Activated CD4-positive, alpha-beta T cell treated with anti-CD3 and anti-CD28 coated beads, Interleukin-2, amount 50 U/mL, for 24 hours (primary cell): ENCODE data around the gene MCC.

Experiments
- DNase-seq, 2 donors: peaks; one replicate each; pipeline ENCODE4 v3.0.0-alpha.2; 2020; ENCODE audit warnings: low read depth in 1 of 2, low spot score in 1 of 2

The MCC gene

GRCh38 chr5:113181853-113182490 lies 306.3 kb downstream of the MCC start:
- no peak for DNase-seq

GRCh38 chr5:113181409-113181808 lies 306.8 kb downstream of the MCC start:
- no peak for DNase-seq

DNA sequence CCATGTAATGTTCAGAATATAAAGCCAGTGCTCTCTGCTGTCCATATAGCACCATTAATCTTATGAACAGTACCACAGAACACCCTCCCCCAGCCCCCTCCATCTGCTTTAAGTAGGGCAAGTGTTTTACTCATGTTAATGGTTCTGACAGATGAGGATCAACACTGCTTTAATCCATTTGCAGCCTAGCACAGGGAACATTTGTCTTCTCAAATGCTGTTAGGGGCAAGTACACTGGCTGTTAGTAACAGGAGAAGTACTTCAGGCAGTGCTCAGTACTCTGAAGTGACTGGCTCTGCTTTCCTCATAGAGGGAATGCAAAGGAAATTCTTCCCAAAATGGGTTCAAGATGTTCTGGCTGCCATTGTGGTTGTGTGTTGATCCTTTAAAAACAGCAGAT lies 309.1 kb downstream of the MCC start:
- no peak for DNase-seq

DNA sequence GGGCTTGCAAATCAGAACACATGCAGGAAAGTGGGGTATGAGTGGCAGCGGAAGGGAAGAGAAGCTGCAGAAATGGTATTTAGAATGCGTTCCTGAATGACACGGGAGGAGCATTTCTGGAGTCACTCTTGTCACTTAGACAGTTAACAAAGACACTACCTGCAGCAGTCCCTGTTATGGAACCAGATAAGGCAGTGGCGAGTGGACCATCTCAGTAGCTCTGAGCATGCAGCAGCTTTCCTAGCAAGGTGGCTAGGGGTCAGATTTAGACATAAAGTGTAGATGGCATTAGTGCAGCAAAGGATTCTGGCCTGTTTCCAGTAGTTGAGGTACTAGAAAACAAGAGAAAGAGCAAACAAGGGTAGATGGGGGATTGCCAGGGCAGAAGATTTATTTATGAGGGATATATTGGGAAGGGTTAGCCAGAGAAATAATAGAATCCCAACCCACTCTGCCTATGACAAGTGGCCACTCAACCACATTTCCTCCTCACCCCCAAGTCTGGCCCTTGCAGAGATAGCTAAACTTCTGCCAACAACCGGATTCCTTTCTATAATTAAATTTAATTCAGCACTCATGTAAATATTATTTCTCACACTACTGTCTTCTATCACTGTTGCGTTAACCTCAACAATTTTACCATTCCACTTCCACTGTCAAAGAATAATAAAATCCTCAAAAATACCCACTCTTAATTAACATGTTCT lies 310.0 kb downstream of the MCC start:
- no peak for DNase-seq

- no peak for DNase-seq
Observed at GRCh38 chr5:113177225-113177624, 311.0 kb downstream of the MCC start.

GRCh38 chr5:113176734-113177133 lies 311.5 kb downstream of the MCC start:
- DNase-seq = no peak

- no peak for DNase-seq
Observed at GRCh38 chr5:113176196-113176595, 312.1 kb downstream of the MCC start.

DNA sequence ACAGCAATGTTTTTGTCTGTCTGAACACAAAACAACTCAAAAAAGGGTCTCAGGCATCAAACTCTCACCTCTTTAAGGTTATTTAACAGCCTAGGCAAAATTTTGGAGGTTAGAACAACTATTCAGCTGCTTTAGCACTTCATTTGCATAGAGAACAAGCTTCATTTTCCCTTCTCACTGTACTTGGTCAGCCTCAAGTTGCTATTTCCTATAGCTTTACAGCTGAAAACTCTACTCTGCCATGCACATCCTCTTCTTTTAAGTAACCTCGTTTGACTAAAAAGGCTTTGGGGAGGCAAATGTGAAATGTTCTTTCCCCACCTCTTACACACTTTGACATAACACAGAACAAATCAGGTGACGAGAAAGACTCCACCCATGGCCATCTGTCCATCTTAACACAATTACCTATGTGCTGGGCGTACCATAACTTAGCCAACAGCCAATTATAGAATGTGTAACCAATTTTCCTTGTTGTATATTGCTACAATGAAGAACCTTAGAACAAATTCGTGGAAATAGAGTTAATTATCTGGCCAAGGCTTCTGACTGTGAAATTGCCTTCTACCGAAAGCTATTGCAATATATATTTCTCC lies 315.9 kb downstream of the MCC start:
- no peak for DNase-seq

DNA sequence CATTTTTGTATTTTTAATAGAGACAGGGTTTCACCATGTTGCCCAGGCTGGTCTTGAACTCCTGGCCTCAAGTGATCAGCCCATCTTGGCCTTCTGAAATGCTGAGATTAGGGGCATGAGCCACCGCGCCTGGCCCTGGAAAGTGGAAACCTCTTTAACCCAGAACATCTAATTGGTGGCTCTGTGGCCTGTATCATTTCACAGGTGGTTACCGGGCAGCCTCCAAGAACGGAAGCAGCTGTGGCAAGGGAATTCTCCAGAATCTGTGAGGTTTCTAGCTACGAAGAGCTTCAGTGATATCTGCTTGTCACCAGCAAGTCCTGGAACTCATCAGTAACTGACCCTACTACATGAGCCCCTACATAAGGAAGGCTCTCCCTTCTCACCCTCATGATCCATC lies 316.7 kb downstream of the MCC start:
- no peak for DNase-seq

DNA sequence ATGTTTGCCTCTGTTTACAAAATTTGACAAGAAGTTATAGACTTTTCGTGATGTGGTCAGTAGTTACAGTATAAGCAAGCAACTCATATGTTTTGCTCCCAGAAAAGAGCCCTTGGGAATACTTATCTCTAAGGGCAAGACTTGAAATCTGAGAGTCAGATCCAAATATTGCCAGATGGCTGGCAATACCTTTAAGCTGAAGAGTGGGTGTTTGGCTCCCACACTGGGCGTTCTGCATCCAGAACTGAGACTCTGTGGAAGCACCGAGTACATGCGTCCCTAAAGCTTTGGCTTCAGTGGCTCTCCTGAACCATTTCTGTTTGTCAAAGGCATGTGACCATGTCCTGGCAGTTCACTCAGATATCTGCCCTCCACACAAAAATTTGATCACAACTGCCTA lies 317.5 kb downstream of the MCC start:
- DNase-seq = no peak

GRCh38 chr5:113169720-113170119 lies 318.5 kb downstream of the MCC start:
- DNase-seq = no peak

DNA sequence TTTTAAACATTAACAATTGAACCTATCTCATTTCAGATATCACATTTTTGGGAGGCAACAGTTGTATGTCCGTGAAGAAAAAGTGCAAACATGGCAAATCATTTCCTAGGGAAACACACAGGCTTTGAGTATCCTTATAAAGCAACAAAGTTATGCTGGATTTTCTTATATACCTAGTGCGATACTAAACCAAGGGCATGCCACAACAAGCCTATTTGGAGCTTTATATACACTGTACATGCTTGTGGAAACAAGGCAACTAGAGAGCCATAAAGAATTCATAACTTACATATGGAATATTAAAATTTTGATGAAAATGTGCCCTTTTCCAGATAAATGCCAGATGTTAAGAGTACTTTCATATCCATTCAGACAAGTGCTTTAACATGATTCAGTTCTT lies 320.3 kb downstream of the MCC start:
- DNase-seq = no peak

GRCh38 chr5:113166852-113167366 lies 321.3 kb downstream of the MCC start:
- DNase-seq = no peak

DNA sequence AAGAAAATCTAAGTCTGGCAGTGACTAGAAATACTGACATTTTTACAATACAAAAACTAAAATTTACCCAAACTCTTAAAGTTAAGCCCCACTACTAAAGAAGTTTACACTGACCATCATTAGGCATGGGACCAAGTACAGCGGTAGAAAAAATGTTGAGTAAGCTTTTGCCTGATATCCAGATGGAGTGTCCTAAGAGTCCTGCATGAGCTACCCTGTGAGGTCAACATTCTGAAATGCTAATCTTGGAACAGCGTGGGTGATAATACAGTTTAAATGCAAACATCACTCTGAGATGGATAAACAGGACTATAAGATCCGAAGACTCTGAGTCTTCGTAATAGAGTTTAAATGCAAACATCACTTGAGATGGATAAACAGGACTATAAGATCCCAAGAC lies 322.0 kb downstream of the MCC start:
- DNase-seq = no peak

DNA sequence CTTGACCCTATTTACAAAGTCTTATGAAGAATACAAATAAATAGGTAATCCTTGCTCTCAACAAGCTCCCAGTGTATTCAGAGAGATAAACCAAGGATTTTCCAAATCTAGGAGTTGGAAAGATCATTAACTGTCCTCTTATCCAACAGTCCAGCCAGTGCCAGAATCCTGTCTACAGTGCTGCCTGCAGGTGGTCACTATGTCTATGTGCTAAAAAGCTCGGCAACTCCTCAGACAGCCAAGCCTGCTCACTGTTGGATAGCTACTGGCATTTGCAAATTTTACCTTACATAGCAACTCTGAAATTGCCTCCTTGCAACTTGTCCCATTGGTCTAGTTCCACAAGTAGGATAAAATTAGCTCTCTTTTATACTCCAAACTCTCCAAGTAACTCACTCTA lies 324.2 kb downstream of the MCC start:
- no peak for DNase-seq

GRCh38 chr5:113163328-113163727 lies 324.9 kb downstream of the MCC start:
- DNase-seq = no peak

GRCh38 chr5:113162770-113163169 lies 325.5 kb downstream of the MCC start:
- DNase-seq = no peak

DNA sequence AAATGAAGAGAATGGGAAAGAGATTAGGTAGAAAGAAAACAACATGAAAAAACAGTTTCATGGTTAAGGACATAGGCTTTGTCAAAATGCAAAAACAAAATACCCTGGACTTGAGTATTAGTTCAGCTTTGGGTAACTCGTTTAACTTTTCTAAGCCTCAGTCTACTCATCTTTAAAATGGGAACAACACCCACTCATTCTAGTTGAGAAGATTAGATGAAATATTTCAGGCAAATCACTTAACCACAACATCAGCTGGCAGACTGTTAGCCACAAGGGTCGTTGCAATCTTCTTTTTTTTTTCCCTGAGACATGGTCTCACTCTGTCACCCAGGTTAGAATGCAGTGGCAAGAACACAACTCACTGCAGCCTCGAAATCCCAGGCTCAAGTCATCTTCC lies 326.0 kb downstream of the MCC start:
- DNase-seq = no peak

DNA sequence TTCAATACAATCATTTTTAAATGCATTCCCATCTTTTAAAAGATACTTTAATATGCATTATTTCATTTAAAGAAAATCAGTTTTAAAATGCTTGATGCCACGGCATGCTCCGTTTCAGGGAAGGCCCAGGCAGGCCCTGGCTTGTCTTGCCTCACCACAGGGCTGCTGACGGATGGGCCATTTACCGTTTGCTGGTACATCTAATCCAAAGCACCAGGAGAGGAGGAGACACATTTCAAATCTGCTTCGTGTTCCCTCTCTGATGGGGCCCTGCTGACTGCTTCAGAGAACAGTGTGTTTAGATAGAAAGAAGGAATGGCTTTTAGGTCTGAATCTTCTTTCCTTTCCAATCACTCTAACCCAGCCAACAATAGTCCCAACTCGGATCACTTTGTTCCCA lies 326.4 kb downstream of the MCC start:
- no peak for DNase-seq

DNA sequence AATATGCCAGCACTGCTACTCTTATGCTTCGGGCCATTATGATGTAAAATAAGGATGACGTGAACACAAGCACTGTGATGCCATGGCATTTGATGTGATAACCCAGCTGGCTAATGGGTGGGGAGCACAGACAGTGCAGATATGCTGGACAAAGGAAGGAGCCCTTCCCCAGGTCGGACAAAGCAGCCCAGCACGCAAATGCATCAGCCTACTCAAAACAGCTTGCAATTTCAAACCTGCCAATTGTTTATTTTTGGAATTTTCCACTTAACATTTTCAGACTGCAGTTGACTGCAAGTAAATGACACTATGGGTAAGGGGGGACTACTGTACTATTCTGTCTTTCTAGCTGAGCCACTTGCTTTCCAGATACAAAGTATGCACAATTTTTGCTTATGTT lies 330.4 kb downstream of the MCC start:
- no peak for DNase-seq

- no peak for DNase-seq
Observed at GRCh38 chr5:113156271-113156877, 331.9 kb downstream of the MCC start.

DNA sequence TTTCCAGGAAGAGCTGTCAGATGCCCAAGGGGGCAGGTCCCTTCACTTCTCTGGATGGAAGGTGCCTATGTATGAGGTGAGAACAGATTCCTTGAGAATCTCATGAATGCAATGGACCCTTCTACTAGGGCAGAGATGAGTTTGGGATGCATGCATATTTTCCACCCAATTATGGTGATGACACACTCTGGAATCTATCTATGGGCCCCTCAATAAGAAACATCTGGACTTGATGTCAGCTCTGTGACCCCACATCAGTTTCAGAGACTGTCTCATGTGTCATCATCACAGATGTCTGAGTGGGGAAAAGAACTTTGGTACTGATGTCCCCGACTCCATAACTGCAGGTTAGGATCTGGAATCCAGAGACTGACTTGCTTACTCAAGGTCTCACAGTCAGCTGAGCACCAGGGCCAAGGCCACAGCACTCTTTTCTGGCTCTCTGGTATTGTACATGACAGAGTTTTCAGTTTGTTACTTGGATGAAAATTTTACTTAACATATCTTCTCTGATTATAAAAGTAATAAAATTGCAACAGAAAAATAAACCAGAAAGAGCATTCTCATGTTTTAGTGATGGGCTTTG lies 334.6 kb downstream of the MCC start:
- DNase-seq = no peak
